ENCODE results near the gene NELL2.

DNA sequence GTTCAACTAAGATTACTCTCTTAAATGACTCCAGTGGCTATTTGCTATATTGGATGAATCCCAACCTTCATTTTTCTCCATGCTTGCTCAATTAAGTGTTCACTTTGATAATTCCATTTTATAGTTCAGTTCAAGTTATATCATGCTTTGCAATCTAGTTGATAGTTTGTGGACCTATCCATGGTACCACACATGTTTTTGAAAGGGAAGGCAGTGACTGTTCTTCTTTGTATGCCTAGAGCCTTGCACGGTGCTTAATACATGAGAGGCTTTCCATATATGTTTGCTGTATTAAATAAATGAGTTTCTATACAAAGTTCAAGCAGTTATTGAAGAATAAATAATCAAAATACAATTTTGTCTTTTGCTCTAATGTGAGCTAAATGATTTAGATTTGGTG is 391.3 kb downstream of the NELL2 start:
- TF ChIP-seq, protein P1, sequence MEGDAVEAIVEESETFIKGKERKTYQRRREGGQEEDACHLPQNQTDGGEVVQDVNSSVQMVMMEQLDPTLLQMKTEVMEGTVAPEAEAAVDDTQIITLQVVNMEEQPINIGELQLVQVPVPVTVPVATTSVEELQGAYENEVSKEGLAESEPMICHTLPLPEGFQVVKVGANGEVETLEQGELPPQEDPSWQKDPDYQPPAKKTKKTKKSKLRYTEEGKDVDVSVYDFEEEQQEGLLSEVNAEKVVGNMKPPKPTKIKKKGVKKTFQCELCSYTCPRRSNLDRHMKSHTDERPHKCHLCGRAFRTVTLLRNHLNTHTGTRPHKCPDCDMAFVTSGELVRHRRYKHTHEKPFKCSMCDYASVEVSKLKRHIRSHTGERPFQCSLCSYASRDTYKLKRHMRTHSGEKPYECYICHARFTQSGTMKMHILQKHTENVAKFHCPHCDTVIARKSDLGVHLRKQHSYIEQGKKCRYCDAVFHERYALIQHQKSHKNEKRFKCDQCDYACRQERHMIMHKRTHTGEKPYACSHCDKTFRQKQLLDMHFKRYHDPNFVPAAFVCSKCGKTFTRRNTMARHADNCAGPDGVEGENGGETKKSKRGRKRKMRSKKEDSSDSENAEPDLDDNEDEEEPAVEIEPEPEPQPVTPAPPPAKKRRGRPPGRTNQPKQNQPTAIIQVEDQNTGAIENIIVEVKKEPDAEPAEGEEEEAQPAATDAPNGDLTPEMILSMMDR (conservative IDR thresholded peaks at IDR 0.05; ENCODE audit: low read depth, low read length), result no peak
- TF ChIP-seq EZH2 (IDR thresholded peaks at IDR 0.05; ENCODE audit: low read length, unreplicated experiment), result no peak
